ENCODE data around the gene ZBTB7B. TPM values are rescaled to one million over a fixed set of nuclear protein-coding genes. Genes with fewer than 3 reads are reported as not detected.

Gene ZBTB7B
- total RNA-seq, 2 donors from 2014 or later = 30.1 to 34.3 TPM

GRCh38 chr1:154998818-154999570, 3.6 kb upstream of the ZBTB7B start:
- peak; percentile 50 to 59 (median 56) for DNase-seq

DNA sequence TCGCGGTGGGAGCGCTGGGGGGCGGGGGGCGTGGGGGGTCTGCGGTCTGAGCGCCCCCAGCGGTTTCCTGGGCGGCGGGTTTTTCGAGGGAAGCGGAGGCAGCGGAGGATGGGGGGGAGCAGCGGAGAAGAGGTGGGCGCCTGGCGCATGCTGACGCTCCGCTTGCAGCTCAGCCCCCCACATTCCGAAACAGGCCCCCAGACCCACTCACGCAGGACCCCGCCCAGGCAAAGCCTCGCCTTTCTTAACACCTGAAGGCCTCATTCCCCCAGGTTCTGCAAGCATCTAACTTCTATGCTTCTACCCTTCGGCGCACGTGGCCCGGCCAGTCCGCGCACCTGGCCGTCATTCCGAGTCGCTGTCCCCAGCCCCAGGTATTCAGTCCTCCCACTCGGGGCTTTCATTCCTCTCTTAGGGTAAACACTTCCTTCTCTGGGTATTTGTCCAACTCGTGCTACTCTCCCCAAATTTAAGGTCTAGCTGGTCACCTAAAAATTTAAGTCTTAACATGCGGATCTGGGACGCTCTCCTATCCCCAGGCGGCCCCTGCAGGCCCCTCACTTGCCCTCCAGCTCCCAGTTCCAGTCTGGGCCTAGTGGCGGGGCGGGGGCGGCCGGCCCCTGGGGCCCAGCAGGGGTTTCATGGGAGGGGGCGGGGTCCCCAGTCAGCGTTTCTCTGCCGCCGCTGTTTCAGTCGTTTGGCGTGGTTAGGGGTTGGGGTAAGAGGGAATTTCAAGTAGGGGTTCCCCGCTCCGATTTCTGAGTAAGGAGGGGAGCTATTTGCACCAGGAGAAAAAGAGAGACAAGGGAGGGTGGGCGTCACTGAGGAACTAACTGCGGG, 2.8 kb upstream of the ZBTB7B start:
- TF ChIP-seq, protein P1, sequence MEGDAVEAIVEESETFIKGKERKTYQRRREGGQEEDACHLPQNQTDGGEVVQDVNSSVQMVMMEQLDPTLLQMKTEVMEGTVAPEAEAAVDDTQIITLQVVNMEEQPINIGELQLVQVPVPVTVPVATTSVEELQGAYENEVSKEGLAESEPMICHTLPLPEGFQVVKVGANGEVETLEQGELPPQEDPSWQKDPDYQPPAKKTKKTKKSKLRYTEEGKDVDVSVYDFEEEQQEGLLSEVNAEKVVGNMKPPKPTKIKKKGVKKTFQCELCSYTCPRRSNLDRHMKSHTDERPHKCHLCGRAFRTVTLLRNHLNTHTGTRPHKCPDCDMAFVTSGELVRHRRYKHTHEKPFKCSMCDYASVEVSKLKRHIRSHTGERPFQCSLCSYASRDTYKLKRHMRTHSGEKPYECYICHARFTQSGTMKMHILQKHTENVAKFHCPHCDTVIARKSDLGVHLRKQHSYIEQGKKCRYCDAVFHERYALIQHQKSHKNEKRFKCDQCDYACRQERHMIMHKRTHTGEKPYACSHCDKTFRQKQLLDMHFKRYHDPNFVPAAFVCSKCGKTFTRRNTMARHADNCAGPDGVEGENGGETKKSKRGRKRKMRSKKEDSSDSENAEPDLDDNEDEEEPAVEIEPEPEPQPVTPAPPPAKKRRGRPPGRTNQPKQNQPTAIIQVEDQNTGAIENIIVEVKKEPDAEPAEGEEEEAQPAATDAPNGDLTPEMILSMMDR (IDR thresholded peaks at IDR 0.05) = no peak
- peak in 1 of 3 donors; percentile 22 for TF ChIP-seq POLR2A (IDR thresholded peaks at IDR 0.05)
- 1 to 6% methylated on average over 28 to 39 of the region's 50 CpGs for WGBS, 2 donors
- intact Hi-C loops (cut with DNase I) = no loop called here
- ATAC-seq (no peak), DNase-seq (peak; percentile 52 to 68 (median 63))
- peaks cover 36% of the 10 kb centered on the region for H3K4me1 ChIP-seq
- no peaks in the 10 kb centered on the region for H3K9me3 ChIP-seq
- H3K4me3 ChIP-seq = no peak overlapping the region
- peak overlapping the region; percentile 90 to 100 (median 100) for H3K27ac ChIP-seq
- H3K36me3 ChIP-seq (replicated peaks in 1 of 2; ENCODE audit: insufficient read depth in 1 of 2, low read depth in 2 of 2) = no peaks in the 10 kb centered on the region
- no peaks in the 10 kb centered on the region for H3K27me3 ChIP-seq

More at GRCh38 chr1:154998818-154999570, 3.6 kb upstream of the ZBTB7B start:
- no peaks in the 10 kb centered on the region for H3K36me3 ChIP-seq (replicated peaks in 1 of 2; ENCODE audit: insufficient read depth in 1 of 2, low read depth in 2 of 2)
- H3K27ac ChIP-seq = peak overlapping the region; percentile 90 to 100 (median 100)
- no peak for TF ChIP-seq POLR2A (IDR thresholded peaks at IDR 0.05)
- TF ChIP-seq, protein P1 (IDR thresholded peaks at IDR 0.05) = peak; percentile 48 to 77 (median 60)
- H3K27me3 ChIP-seq = no peaks in the 10 kb centered on the region
- intact Hi-C loops (cut with DNase I) = no loop called here
- H3K4me3 ChIP-seq = no peak overlapping the region
- no peak for ATAC-seq
- no peaks in the 10 kb centered on the region for H3K9me3 ChIP-seq
- H3K4me1 ChIP-seq = peaks cover 34% of the 10 kb centered on the region
- WGBS, 2 donors = 15 to 20% methylated on average over 20 to 34 of the region's 40 CpGs

- DNase-seq = peak; percentile 70 to 80 (median 78)
- intact Hi-C loops (cut with DNase I) = no loop called here
- WGBS, 2 donors = 0 to 3% methylated on average over 7 to 13 of the region's 13 CpGs
These were observed 2.2 kb upstream of the ZBTB7B start for GRCh38 chr1:155000411-155000725.

DNA sequence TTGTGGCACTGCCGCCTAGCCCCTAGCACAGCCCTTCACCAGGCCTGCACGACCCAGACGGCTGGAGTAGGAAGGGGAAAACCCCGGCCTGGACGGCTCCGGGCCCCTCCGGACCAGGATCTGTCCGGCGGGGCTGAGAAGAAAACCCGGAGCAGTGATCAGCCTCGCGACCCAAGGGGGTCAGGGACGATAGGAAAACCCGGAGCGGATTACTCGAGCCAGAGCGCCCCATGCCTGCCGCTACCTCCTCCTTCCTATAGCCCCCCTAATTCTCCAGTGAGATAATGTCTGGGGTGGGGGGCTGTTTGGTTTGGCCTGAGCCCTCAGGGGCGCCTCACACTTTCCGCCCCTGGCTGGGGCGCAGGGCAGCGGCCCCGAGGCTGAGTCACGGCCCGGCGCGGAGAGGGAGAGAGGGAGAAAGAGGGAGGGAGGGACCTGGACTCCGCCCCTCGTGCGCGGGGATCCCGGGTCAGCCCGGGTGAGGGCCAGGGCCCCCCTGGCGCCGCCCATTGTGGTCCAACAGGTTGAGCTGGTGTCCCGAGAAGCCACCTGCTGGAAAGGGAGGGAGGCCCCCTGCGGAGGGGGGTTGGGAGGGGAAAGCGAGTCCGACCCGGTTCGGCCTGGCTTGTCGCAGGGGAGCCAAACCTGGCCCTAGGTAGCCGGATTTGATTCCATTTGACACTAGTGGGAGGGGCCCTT, 1.7 kb upstream of the ZBTB7B start:
- TF ChIP-seq, protein P1 (IDR thresholded peaks at IDR 0.05) = peak in 4 of 7 experiments; percentile 26 to 54 (median 41)
- peak; percentile 82 to 92 (median 91) for TF ChIP-seq POLR2A (IDR thresholded peaks at IDR 0.05)
- 0% methylated on average over 42 of the region's 43 CpGs; no CpG with 5 or more reads in 1 of the 2 donors for WGBS, 2 donors
- Histone ChIP-seq H3K36me3 (replicated peaks in 1 of 2; ENCODE audit: insufficient read depth in 1 of 2, low read depth in 2 of 2) (no peaks in the 10 kb centered on the region), H3K4me3 (peak overlapping the region; percentile 46 to 70), H3K27ac (peak overlapping the region; percentile 90 to 100 (median 100)), H3K27me3 (no peaks in the 10 kb centered on the region), H3K4me1 (peaks cover 36% of the 10 kb centered on the region), H3K9me3 (no peaks in the 10 kb centered on the region)
- intact Hi-C loops (cut with DNase I) = no loop called here
- ATAC-seq (peak; percentile 71), DNase-seq (peak; percentile 98 to 99 (median 99))

More at GRCh38 chr1:155000411-155000725, 2.2 kb upstream of the ZBTB7B start:
- no peak overlapping the region for H3K4me3 ChIP-seq
- H3K27me3 ChIP-seq = no peaks in the 10 kb centered on the region
- H3K36me3 ChIP-seq (replicated peaks in 1 of 2; ENCODE audit: insufficient read depth in 1 of 2, low read depth in 2 of 2) = no peaks in the 10 kb centered on the region
- H3K4me1 ChIP-seq = peaks cover 36% of the 10 kb centered on the region
- no peaks in the 10 kb centered on the region for H3K9me3 ChIP-seq
- TF ChIP-seq, protein P1 (IDR thresholded peaks at IDR 0.05) = no peak
- TF ChIP-seq POLR2A (IDR thresholded peaks at IDR 0.05) = no peak
- peak; percentile 0 for ATAC-seq
- H3K27ac ChIP-seq = peak overlapping the region; percentile 90 to 100 (median 100)

Data from body of pancreas (tissue), 4 donors.